Measurements from ENCODE around the gene AMN. TPM values are rescaled to one million over a fixed set of nuclear protein-coding genes. Genes with fewer than 3 reads are reported as not detected.

The AMN gene
- total and polyA plus RNA-seq, 4 donors = 2.1 to 51.2 (median 8.6) TPM

DNA sequence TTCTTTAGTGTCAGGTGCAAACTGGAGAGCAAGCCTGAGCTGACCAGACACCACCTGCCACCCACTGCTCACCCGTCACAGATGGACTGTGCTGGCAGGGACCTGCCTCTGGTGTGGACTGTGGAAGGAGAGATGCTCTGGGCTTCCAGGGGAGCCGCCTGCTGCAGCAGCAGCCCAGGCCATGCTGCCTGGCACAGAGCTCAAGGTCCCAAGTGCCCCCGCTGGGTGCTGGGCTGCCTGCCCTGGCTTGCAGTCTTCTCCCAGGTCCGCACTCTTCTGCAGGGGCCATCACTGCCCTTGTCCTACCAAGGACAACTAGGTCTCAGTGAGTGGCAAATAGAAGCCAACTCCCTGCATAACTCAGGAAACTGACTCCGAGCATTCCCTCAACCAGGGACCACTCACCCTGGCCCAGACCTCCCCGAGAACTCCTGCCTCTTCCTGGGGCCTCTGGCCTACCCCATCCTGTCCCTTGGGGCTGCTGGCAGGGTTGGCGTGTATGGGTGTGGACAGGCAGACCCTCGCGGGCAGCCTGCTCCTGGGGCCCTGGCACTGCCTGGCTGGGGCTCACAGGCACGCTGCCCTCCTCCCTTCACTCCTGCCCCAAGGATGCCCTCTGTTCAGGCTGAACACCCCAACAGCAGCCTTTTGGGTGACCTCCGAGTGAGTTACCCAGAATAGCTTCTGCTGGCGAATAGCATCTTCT lies 9.3 kb downstream of the AMN start:
- H3K27ac ChIP-seq (ENCODE audit: low read depth in 1 of 2, low read length in 2 of 2) = no peak overlapping the region
- 96% methylated on average over 12 of the region's 12 CpGs for WGBS

DNA sequence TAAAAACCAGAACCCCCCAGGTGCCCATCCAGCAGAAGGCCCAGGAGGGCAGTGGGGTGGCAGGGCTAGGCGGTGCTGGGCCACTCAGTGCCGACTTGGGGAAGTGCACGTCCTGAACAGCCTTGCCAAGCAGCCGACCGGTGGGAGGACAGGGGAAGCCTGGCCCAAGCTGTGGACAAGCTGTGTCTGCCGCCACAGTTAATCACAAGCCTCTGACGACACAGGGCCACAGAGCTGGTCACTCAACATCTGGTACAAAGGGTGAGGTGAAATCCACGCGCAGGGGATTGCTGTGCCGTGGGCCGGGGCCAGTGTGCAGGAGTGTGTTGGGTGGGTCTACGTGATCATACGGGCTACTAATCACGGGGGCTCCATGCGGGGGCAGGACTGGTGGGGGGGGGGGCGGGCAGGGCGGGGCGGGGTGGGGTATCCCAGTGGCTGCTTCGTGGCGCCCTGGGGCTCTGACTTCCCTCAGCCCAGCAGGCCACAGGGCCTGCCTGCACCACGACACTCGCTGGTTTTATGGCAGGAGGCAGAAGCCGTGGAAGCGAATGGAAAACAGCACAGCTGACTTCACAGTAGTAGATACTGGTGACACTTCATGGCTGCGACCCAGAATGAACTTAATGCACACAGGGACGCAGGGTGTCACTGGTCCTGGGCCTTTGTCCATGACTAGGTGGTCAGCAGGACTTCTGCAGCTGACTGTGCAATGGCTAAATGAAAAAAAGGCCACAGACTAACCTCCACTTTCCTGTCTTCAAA lies 10.2 kb downstream of the AMN start:
- peaks cover 2 to 28% (median 19%) of the 10 kb centered on the region in 4 donors for H3K4me1 ChIP-seq (ENCODE audit: control insufficient read depth in 4 of 4, insufficient read depth in 4 of 4, low read length in 3 of 4)
- H3K9ac ChIP-seq (ENCODE audit: low read depth in 1 of 2, low read length in 2 of 2) = no peak overlapping the region
- peaks cover 0 to 10% (median 5%) of the 10 kb centered on the region in 4 donors for H3K36me3 ChIP-seq (ENCODE audit: control insufficient read depth in 4 of 4, insufficient read depth in 3 of 4, low read depth in 1 of 4, low read length in 3 of 4)
- H3K27me3 ChIP-seq (ENCODE audit: control insufficient read depth in 4 of 4, insufficient read depth in 4 of 4, low read length in 3 of 4) = no peaks in the 10 kb centered on the region
- no peak for TF ChIP-seq RXRA (IDR thresholded peaks at IDR 0.05)
- TF ChIP-seq GABPA (IDR thresholded peaks at IDR 0.05 in 1 of 2, conservative IDR thresholded peaks at IDR 0.05 in 1 of 2) = no peak
- 90% methylated on average over 26 of the region's 26 CpGs for WGBS
- DNase-seq (ENCODE audit: low spot score) = no peak
- no peak overlapping the region for H3K27ac ChIP-seq (ENCODE audit: low read depth in 1 of 2, low read length in 2 of 2)
- no peaks in the 10 kb centered on the region for H3K9me3 ChIP-seq (ENCODE audit: control insufficient read depth in 4 of 4, low read length in 3 of 4)
- no peak overlapping the region for H3K4me3 ChIP-seq (ENCODE audit: low read depth in 1 of 3, low read length in 3 of 3)

More for the DNA sequence above, 9.3 kb downstream of the AMN start:
- TF ChIP-seq FOXA1 (IDR thresholded peaks at IDR 0.05) = no peak
- no peak for TF ChIP-seq EGR1 (IDR thresholded peaks at IDR 0.05; ENCODE audit: low read depth in 2 of 2)
- TF ChIP-seq, protein P1, sequence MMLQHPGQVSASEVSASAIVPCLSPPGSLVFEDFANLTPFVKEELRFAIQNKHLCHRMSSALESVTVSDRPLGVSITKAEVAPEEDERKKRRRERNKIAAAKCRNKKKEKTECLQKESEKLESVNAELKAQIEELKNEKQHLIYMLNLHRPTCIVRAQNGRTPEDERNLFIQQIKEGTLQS (IDR thresholded peaks at IDR 0.05) = no peak
- no peak for TF ChIP-seq NR2F2 (IDR thresholded peaks at IDR 0.05)
- TF ChIP-seq, protein P2, sequence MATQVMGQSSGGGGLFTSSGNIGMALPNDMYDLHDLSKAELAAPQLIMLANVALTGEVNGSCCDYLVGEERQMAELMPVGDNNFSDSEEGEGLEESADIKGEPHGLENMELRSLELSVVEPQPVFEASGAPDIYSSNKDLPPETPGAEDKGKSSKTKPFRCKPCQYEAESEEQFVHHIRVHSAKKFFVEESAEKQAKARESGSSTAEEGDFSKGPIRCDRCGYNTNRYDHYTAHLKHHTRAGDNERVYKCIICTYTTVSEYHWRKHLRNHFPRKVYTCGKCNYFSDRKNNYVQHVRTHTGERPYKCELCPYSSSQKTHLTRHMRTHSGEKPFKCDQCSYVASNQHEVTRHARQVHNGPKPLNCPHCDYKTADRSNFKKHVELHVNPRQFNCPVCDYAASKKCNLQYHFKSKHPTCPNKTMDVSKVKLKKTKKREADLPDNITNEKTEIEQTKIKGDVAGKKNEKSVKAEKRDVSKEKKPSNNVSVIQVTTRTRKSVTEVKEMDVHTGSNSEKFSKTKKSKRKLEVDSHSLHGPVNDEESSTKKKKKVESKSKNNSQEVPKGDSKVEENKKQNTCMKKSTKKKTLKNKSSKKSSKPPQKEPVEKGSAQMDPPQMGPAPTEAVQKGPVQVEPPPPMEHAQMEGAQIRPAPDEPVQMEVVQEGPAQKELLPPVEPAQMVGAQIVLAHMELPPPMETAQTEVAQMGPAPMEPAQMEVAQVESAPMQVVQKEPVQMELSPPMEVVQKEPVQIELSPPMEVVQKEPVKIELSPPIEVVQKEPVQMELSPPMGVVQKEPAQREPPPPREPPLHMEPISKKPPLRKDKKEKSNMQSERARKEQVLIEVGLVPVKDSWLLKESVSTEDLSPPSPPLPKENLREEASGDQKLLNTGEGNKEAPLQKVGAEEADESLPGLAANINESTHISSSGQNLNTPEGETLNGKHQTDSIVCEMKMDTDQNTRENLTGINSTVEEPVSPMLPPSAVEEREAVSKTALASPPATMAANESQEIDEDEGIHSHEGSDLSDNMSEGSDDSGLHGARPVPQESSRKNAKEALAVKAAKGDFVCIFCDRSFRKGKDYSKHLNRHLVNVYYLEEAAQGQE (IDR thresholded peaks at IDR 0.05) = no peak
- no peak for TF ChIP-seq RXRA (IDR thresholded peaks at IDR 0.05)
- peaks cover 0 to 2% (median 0%) of the 10 kb centered on the region in 4 donors for H3K27me3 ChIP-seq (ENCODE audit: control insufficient read depth in 4 of 4, insufficient read depth in 4 of 4, low read length in 3 of 4)
- no peaks in the 10 kb centered on the region for H3K9me3 ChIP-seq (ENCODE audit: control insufficient read depth in 4 of 4, low read length in 3 of 4)
- no peak overlapping the region for H3K9ac ChIP-seq (ENCODE audit: low read depth in 1 of 2, low read length in 2 of 2)
- no peak for DNase-seq (ENCODE audit: low spot score)
- no peak overlapping the region for H3K4me3 ChIP-seq (ENCODE audit: low read depth in 1 of 3, low read length in 3 of 3)
- H3K4me1 ChIP-seq (ENCODE audit: control insufficient read depth in 4 of 4, insufficient read depth in 4 of 4, low read length in 3 of 4) = peaks cover 2 to 28% (median 19%) of the 10 kb centered on the region in 4 donors
- peaks cover 0 to 5% (median 1%) of the 10 kb centered on the region in 4 donors for H3K36me3 ChIP-seq (ENCODE audit: control insufficient read depth in 4 of 4, insufficient read depth in 3 of 4, low read depth in 1 of 4, low read length in 3 of 4)

DNA sequence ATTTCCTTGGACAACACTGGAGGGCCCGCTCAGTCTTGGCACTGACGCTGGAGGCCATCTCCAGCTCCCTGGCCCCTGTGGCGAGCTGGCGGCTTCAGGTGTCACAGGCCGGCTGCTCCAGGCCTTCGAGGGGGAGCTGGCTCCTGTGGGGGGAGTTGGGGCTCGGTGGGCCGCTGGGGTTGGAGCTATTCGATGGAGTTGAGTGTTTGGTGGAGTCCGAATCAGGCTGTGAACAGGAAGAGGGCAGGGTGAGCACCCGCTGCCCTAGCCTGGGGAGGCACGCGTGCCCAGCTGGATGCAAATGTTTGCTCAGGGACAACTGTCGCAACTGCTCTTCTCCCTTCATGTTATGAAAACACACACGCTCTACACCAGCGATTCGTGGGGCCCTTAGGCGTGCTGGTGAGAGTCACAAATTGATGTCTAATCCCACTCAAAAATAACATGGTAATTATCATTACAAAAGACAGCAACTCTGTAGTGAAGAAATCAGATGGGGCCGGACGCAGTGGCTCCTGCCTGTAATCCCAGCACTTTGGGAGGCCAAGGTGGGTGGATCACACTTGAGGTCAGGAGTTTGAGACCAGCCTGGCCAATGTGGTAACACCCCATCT lies 11.3 kb downstream of the AMN start:
- Histone ChIP-seq H3K9ac (ENCODE audit: low read depth in 1 of 2, low read length in 2 of 2) (no peak overlapping the region), H3K27ac (ENCODE audit: low read depth in 1 of 2, low read length in 2 of 2) (peak overlapping the region; percentile 53 to 67), H3K4me3 (ENCODE audit: low read depth in 1 of 3, low read length in 3 of 3) (no peak overlapping the region), H3K4me1 (ENCODE audit: control insufficient read depth in 4 of 4, insufficient read depth in 4 of 4, low read length in 3 of 4) (peaks cover 2 to 21% (median 14%) of the 10 kb centered on the region in 4 donors), H3K27me3 (ENCODE audit: control insufficient read depth in 4 of 4, insufficient read depth in 4 of 4, low read length in 3 of 4) (no peaks in the 10 kb centered on the region), H3K36me3 (ENCODE audit: control insufficient read depth in 4 of 4, insufficient read depth in 3 of 4, low read depth in 1 of 4, low read length in 3 of 4) (peaks cover 2 to 14% (median 6%) of the 10 kb centered on the region in 4 donors), H3K9me3 (ENCODE audit: control insufficient read depth in 4 of 4, low read length in 3 of 4) (no peaks in the 10 kb centered on the region)
- 61% methylated on average over 20 of the region's 20 CpGs for WGBS
- DNase-seq (ENCODE audit: low spot score) = no peak
- TF ChIP-seq SP1 (IDR thresholded peaks at IDR 0.05) (no peak), HNF4G (IDR thresholded peaks at IDR 0.05) (no peak), JUND (IDR thresholded peaks at IDR 0.05) (no peak), YY1 (IDR thresholded peaks at IDR 0.05) (no peak), GABPA (IDR thresholded peaks at IDR 0.05 in 1 of 2, conservative IDR thresholded peaks at IDR 0.05 in 1 of 2) (no peak), FOXA2 (IDR thresholded peaks at IDR 0.05) (peak; percentile 28), RXRA (IDR thresholded peaks at IDR 0.05) (peak in 1 of 2 donors; percentile 73), TAF1 (conservative IDR thresholded peaks at IDR 0.05) (no peak), HNF4A (conservative IDR thresholded peaks at IDR 0.05) (peak; percentile 35 to 66), NR2F2 (IDR thresholded peaks at IDR 0.05) (no peak)
- TF ChIP-seq, protein P3, sequence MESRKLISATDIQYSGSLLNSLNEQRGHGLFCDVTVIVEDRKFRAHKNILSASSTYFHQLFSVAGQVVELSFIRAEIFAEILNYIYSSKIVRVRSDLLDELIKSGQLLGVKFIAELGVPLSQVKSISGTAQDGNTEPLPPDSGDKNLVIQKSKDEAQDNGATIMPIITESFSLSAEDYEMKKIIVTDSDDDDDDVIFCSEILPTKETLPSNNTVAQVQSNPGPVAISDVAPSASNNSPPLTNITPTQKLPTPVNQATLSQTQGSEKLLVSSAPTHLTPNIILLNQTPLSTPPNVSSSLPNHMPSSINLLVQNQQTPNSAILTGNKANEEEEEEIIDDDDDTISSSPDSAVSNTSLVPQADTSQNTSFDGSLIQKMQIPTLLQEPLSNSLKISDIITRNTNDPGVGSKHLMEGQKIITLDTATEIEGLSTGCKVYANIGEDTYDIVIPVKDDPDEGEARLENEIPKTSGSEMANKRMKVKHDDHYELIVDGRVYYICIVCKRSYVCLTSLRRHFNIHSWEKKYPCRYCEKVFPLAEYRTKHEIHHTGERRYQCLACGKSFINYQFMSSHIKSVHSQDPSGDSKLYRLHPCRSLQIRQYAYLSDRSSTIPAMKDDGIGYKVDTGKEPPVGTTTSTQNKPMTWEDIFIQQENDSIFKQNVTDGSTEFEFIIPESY (IDR thresholded peaks at IDR 0.05) = no peak
- TF ChIP-seq, protein P4, sequence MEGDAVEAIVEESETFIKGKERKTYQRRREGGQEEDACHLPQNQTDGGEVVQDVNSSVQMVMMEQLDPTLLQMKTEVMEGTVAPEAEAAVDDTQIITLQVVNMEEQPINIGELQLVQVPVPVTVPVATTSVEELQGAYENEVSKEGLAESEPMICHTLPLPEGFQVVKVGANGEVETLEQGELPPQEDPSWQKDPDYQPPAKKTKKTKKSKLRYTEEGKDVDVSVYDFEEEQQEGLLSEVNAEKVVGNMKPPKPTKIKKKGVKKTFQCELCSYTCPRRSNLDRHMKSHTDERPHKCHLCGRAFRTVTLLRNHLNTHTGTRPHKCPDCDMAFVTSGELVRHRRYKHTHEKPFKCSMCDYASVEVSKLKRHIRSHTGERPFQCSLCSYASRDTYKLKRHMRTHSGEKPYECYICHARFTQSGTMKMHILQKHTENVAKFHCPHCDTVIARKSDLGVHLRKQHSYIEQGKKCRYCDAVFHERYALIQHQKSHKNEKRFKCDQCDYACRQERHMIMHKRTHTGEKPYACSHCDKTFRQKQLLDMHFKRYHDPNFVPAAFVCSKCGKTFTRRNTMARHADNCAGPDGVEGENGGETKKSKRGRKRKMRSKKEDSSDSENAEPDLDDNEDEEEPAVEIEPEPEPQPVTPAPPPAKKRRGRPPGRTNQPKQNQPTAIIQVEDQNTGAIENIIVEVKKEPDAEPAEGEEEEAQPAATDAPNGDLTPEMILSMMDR (IDR thresholded peaks at IDR 0.05; ENCODE audit: low read depth, low read length, missing input control) = no peak

Measured in liver (tissue), 9 donors.